GM23338 (cell line): ENCODE data around the gene SSTR4. TPM values are rescaled to one million over a fixed set of nuclear protein-coding genes. Genes with fewer than 3 reads are reported as not detected.

Source experiments
- ATAC-seq: fragments of 200-7000 bp; cut with Tn5 transposase; 3 replicates; pipeline ENCODE4 v1.9.1; 2020
- DNase-seq: peaks from one replicate; pipeline ENCODE4 v3.0.0-alpha.2; 2015; ENCODE audit warnings: low spot score
- H2AFZ ChIP-seq: fragments of 200-600 bp; sonication (generic); 2 replicates; pipeline ENCODE4 v1.8.0; 2016; ENCODE audit warnings: antibody characterized with exemption, mild to moderate bottlenecking, moderate library complexity
- H3F3A ChIP-seq: fragments of 200-600 bp; sonication (generic); replicated peaks from 2 replicates; pipeline ENCODE4 v1.8.0; 2017; ENCODE audit warnings: antibody characterized with exemption, mixed run types, low read depth
- H3K27ac ChIP-seq: fragments of 200-600 bp; sonication (generic); 2 replicates; pipeline ENCODE4 v1.6.1; 2016; ENCODE audit warnings: low read depth
- H3K27me3 ChIP-seq: fragments of 200-600 bp; sonication (generic); 2 replicates; pipeline ENCODE4 v1.8.0; 2016; ENCODE audit warnings: mild to moderate bottlenecking, mixed run types, moderate library complexity; ENCODE audit not compliant: insufficient read depth
- H3K36me3 ChIP-seq: fragments of 200-600 bp; sonication (generic); 2 replicates; pipeline ENCODE4 v1.8.0; 2016; ENCODE audit warnings: mild to moderate bottlenecking; ENCODE audit not compliant: insufficient read depth
- H3K4me1 ChIP-seq: fragments of 200-600 bp; sonication (generic); 2 replicates; pipeline ENCODE4 v1.8.0; 2016; ENCODE audit warnings: mild to moderate bottlenecking, moderate library complexity; ENCODE audit not compliant: insufficient read depth
- H3K4me2 ChIP-seq: fragments of 200-600 bp; sonication (generic); 2 replicates; pipeline ENCODE4 v1.7.1; 2017; ENCODE audit warnings: mixed run types
- H3K4me3 ChIP-seq: fragments of 200-600 bp; sonication (generic); 2 replicates; pipeline ENCODE4 v1.6.1; 2016; ENCODE audit warnings: mixed run types
- H3K79me2 ChIP-seq: fragments of 200-600 bp; sonication (generic); replicated peaks from 2 replicates; pipeline ENCODE4 v1.8.0; 2017; ENCODE audit warnings: mild to moderate bottlenecking; ENCODE audit not compliant: insufficient read depth
- H3K9me2 ChIP-seq: fragments of 200-600 bp; sonication (generic); 2 replicates; pipeline ENCODE4 v1.8.0; 2017; ENCODE audit not compliant: insufficient read depth
- H4K20me1 ChIP-seq: fragments of 200-600 bp; sonication (generic); replicated peaks from 2 replicates; pipeline ENCODE4 v1.8.0; 2017; ENCODE audit warnings: mild to moderate bottlenecking; ENCODE audit not compliant: insufficient read depth
- H3K27ac Mint-ChIP-seq: 2 replicates; pipeline ENCODE4 v1.8.0; 2020; ENCODE audit warnings: inconsistent platforms, mild to moderate bottlenecking, moderate library complexity, mixed read lengths
- H3K27me3 Mint-ChIP-seq: 3 replicates; pipeline ENCODE4 v1.8.0; 2022; ENCODE audit warnings: low read depth, mild to moderate bottlenecking, moderate library complexity, mixed read lengths, inconsistent platforms; ENCODE audit not compliant: insufficient read depth, poor library complexity
- H3K36me3 Mint-ChIP-seq: 3 replicates; pipeline ENCODE4 v1.8.0; 2021; ENCODE audit warnings: low read depth, mild to moderate bottlenecking, inconsistent platforms, moderate library complexity, mixed read lengths
- H3K4me1 Mint-ChIP-seq: 3 replicates; pipeline ENCODE4 v1.8.0; 2020; ENCODE audit warnings: mild to moderate bottlenecking, inconsistent platforms, mixed read lengths
- H3K4me3 Mint-ChIP-seq: 3 replicates; pipeline ENCODE4 v1.8.0; 2021; ENCODE audit warnings: moderate library complexity, mild to moderate bottlenecking, inconsistent platforms, mixed read lengths
- H3K9me3 Mint-ChIP-seq: 3 replicates; pipeline ENCODE4 v1.8.0; 2020; ENCODE audit warnings: moderate library complexity, mild to moderate bottlenecking, inconsistent platforms, mixed read lengths
- CREB1 ChIP-seq: fragments of 250-450 bp; sonication (Bioruptor Pico); IDR thresholded peaks from 2 replicates; pipeline ENCODE4 v1.5.0; 2020; ENCODE audit warnings: low read depth, mild to moderate bottlenecking, moderate library complexity
- CTCF ChIP-seq, 2 experiments: fragments of 200-600 bp in 1 of 2; sonication (generic) in 1 of 2; conservative IDR thresholded peaks; 2 replicates each; pipeline versions ENCODE4 v1.5.1 to v1.6.1; 2016 to 2017; ENCODE audit warnings: antibody characterized with exemption in 2 of 2, low read depth in 2 of 2, mild to moderate bottlenecking in 2 of 2, moderate library complexity in 1 of 2
- EZH2 ChIP-seq: fragments of 200-600 bp; sonication (generic); IDR thresholded peaks from one replicate; pipeline ENCODE4 v1.8.0; 2017; ENCODE audit warnings: antibody characterized with exemption, mild to moderate bottlenecking, low read depth; ENCODE audit not compliant: unreplicated experiment
- EZH2phosphoT487 ChIP-seq: fragments of 200-600 bp; sonication (generic); IDR thresholded peaks from one replicate; pipeline ENCODE4 v1.8.1; 2018; ENCODE audit warnings: antibody characterized with exemption; ENCODE audit not compliant: unreplicated experiment
- JUNB ChIP-seq: IDR thresholded peaks from one replicate; pipeline ENCODE4 v1.6.1; 2016; ENCODE audit warnings: antibody characterized with exemption; ENCODE audit not compliant: unreplicated experiment
- POLR2AphosphoS5 ChIP-seq: IDR thresholded peaks from 2 replicates; pipeline ENCODE4 v1.6.1; 2016; ENCODE audit warnings: antibody characterized with exemption, low read depth
- REST ChIP-seq: IDR thresholded peaks from one replicate; pipeline ENCODE4 v1.6.1; 2018; ENCODE audit warnings: antibody characterized with exemption; ENCODE audit not compliant: unreplicated experiment
- STAT1 ChIP-seq: IDR thresholded peaks from one replicate; pipeline ENCODE4 v1.6.1; 2016; ENCODE audit warnings: antibody characterized with exemption; ENCODE audit not compliant: unreplicated experiment
- ZNF114 ChIP-seq: fragments of 250-450 bp; sonication (Bioruptor Pico); IDR thresholded peaks from 2 replicates; pipeline ENCODE4 v1.5.0; 2020; ENCODE audit warnings: mild to moderate bottlenecking, moderate library complexity
- ZNF331 ChIP-seq: fragments of 250-450 bp; sonication (Bioruptor Pico); IDR thresholded peaks from 2 replicates; pipeline ENCODE4 v1.5.0; 2020; ENCODE audit warnings: low read depth, mild to moderate bottlenecking, moderate library complexity
- polyA plus RNA-seq: library from polyadenylated mRNA; unstranded; fragments of >200 nt; fragmentation: Nextera tagmentation; extraction: Ambion mirVana; gene quantifications from 2 replicates; pipeline ENCODE4 v1.2.1, GENCODE V29; 2016
- total RNA-seq: library from RNA; depleted of rRNA; stranded (reverse); fragments of >200 nt; shearing (Covaris generic); gene quantifications from 2 replicates; pipeline ENCODE4 v1.2.3, GENCODE V29; 2014
- TF ChIP-seq, protein P1 (sequence below): IDR thresholded peaks from 2 replicates; pipeline ENCODE4 v1.6.1; 2016; ENCODE audit warnings: antibody characterized with exemption
- TF ChIP-seq, protein P2 (sequence below): fragments of 250-450 bp; sonication (Bioruptor Pico); IDR thresholded peaks from 2 replicates; pipeline ENCODE4 v1.5.0; 2020; ENCODE audit warnings: mild to moderate bottlenecking, moderate library complexity

Gene SSTR4
- total and polyA plus RNA-seq, 2 experiments from 2014 or later = not detected

DNA sequence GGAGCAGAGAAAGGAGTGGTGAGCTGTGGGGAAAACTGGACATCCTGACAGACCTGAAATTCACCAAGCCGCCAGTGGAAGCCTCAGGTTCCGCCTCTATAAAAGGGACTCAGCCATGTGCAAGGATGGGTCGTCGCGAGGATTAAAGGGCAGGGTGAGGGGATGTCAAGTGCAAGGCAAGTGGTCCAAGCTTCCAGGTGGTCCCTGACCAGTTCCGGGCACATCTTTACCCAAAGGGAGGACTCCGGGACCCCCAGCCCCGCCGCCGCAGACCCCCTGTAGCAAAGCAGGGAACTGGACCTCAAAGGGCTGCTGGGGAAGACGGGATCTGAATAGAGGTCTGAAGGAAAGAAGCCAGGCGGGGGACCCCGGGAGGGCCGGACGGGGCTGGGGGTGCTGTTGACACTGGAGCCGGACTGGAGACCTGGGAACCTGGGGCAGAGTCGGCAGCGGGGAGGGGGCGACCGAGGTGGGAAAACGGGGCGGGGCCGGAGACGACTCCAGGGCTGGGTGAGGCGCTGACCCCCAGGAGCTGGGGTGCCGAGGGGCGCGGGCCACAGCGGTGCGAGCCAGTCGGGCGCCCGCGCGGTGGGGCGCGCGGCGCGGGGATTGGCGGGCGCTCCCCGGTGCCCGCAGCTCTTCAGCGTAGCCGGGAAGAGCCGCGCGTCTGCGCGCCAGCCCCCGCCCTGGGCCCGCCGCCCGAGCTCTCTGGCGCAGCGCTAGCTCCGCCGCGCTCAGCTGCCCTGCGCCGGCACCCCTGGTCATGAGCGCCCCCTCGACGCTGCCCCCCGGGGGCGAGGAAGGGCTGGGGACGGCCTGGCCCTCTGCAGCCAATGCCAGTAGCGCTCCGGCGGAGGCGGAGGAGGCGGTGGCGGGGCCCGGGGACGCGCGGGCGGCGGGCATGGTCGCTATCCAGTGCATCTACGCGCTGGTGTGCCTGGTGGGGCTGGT, at the start of gene SSTR4 (continued):
- TF ChIP-seq EZH2phosphoT487 = no peak
- no peak for TF ChIP-seq ZNF114 (CRISPR knock-in tag)

GRCh38 chr20:22986601-22987000, 48.5 kb upstream of the SSTR4 start:
- H3K27ac ChIP-seq = no peak overlapping the region
- no peaks in the 10 kb centered on the region for H3K79me2 ChIP-seq
- ATAC-seq (no peak), DNase-seq (no peak)
- Mint-ChIP-seq H3K27ac (no peak overlapping the region), H3K27me3 (peaks cover 3% of the 10 kb centered on the region), H3K9me3 (peaks cover 9% of the 10 kb centered on the region), H3K4me1 (no peaks in the 10 kb centered on the region), H3K4me3 (no peak overlapping the region), H3K36me3 (no peaks in the 10 kb centered on the region)
- H3K4me1 ChIP-seq = no peaks in the 10 kb centered on the region
- no peaks in the 10 kb centered on the region; the same call in 1 of the 2 replicates for H3K9me2 ChIP-seq
- H3F3A ChIP-seq = no peaks in the 10 kb centered on the region
- H3K27me3 ChIP-seq = no peaks in the 10 kb centered on the region
- no peaks in the 10 kb centered on the region for H4K20me1 ChIP-seq
- H3K4me2 ChIP-seq = no peak overlapping the region
- H3K4me3 ChIP-seq = no peak overlapping the region
- H3K36me3 ChIP-seq = no peaks in the 10 kb centered on the region
- no peak overlapping the region for H2AFZ ChIP-seq
- TF ChIP-seq EZH2 (no peak), CTCF (conservative IDR thresholded peaks at IDR 0.05; ENCODE audit: low read depth in 2 of 2) (no peak), STAT1 (no peak), JUNB (no peak), REST (no peak), POLR2AphosphoS5 (no peak), ZNF331 (no peak), CREB1 (CRISPR knock-in tag) (no peak)
- TF ChIP-seq, protein P1, sequence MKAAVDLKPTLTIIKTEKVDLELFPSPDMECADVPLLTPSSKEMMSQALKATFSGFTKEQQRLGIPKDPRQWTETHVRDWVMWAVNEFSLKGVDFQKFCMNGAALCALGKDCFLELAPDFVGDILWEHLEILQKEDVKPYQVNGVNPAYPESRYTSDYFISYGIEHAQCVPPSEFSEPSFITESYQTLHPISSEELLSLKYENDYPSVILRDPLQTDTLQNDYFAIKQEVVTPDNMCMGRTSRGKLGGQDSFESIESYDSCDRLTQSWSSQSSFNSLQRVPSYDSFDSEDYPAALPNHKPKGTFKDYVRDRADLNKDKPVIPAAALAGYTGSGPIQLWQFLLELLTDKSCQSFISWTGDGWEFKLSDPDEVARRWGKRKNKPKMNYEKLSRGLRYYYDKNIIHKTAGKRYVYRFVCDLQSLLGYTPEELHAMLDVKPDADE = no peak
- TF ChIP-seq, protein P2, sequence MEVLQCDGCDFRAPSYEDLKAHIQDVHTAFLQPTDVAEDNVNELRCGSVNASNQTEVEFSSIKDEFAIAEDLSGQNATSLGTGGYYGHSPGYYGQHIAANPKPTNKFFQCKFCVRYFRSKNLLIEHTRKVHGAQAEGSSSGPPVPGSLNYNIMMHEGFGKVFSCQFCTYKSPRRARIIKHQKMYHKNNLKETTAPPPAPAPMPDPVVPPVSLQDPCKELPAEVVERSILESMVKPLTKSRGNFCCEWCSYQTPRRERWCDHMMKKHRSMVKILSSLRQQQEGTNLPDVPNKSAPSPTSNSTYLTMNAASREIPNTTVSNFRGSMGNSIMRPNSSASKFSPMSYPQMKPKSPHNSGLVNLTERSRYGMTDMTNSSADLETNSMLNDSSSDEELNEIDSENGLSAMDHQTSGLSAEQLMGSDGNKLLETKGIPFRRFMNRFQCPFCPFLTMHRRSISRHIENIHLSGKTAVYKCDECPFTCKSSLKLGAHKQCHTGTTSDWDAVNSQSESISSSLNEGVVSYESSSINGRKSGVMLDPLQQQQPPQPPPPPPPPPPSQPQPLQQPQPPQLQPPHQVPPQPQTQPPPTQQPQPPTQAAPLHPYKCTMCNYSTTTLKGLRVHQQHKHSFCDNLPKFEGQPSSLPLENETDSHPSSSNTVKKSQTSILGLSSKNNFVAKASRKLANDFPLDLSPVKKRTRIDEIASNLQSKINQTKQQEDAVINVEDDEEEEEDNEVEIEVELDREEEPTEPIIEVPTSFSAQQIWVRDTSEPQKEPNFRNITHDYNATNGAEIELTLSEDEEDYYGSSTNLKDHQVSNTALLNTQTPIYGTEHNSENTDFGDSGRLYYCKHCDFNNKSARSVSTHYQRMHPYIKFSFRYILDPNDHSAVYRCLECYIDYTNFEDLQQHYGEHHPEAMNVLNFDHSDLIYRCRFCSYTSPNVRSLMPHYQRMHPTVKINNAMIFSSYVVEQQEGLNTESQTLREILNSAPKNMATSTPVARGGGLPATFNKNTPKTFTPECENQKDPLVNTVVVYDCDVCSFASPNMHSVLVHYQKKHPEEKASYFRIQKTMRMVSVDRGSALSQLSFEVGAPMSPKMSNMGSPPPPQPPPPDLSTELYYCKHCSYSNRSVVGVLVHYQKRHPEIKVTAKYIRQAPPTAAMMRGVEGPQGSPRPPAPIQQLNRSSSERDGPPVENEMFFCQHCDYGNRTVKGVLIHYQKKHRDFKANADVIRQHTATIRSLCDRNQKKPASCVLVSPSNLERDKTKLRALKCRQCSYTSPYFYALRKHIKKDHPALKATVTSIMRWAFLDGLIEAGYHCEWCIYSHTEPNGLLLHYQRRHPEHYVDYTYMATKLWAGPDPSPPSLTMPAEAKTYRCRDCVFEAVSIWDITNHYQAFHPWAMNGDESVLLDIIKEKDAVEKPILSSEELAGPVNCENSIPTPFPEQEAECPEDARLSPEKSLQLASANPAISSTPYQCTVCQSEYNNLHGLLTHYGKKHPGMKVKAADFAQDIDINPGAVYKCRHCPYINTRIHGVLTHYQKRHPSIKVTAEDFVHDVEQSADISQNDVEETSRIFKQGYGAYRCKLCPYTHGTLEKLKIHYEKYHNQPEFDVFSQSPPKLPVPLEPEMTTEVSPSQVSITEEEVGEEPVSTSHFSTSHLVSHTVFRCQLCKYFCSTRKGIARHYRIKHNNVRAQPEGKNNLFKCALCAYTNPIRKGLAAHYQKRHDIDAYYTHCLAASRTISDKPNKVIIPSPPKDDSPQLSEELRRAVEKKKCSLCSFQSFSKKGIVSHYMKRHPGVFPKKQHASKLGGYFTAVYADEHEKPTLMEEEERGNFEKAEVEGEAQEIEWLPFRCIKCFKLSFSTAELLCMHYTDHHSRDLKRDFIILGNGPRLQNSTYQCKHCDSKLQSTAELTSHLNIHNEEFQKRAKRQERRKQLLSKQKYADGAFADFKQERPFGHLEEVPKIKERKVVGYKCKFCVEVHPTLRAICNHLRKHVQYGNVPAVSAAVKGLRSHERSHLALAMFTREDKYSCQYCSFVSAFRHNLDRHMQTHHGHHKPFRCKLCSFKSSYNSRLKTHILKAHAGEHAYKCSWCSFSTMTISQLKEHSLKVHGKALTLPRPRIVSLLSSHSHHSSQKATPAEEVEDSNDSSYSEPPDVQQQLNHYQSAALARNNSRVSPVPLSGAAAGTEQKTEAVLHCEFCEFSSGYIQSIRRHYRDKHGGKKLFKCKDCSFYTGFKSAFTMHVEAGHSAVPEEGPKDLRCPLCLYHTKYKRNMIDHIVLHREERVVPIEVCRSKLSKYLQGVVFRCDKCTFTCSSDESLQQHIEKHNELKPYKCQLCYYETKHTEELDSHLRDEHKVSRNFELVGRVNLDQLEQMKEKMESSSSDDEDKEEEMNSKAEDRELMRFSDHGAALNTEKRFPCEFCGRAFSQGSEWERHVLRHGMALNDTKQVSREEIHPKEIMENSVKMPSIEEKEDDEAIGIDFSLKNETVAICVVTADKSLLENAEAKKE (CRISPR knock-in tag) = no peak
